Right forelimb (tissue), 1 donor: ENCODE data around the gene COL13A1.

Source experiments
- DNase-seq: peaks from one replicate; pipeline ENCODE4 v3.0.0-alpha.2; 2018

The COL13A1 gene

GRCh38 chr10:69792341-69792740 is 9.4 kb upstream of the COL13A1 start:
- no peak for DNase-seq

DNA sequence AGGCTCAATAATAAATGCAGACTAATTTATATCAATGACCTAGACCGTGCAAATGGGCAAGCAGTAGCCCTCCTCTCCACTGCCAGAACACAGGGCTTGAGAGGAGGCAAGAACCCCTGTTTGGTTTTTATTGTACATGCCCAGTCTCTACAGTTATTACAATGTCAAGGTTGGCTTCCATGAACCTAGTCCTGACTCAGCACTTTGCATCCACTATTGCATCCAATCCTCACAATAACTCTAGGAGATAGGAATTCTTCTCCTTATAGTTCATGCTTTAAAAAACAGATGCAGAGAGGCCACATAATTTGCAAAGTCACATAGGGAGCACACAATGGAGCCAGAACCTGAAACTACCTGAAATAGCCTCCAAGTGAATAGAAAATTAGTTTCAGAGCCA is 7.0 kb upstream of the COL13A1 start:
- no peak for DNase-seq

- DNase-seq, result no peak
Observed at GRCh38 chr10:69795242-69795934, 6.3 kb upstream of the COL13A1 start.

GRCh38 chr10:69797959-69798358 is 3.7 kb upstream of the COL13A1 start:
- DNase-seq, result no peak

- peak; percentile 66 for DNase-seq
Observed at GRCh38 chr10:69800109-69800508, 1.6 kb upstream of the COL13A1 start.

DNA sequence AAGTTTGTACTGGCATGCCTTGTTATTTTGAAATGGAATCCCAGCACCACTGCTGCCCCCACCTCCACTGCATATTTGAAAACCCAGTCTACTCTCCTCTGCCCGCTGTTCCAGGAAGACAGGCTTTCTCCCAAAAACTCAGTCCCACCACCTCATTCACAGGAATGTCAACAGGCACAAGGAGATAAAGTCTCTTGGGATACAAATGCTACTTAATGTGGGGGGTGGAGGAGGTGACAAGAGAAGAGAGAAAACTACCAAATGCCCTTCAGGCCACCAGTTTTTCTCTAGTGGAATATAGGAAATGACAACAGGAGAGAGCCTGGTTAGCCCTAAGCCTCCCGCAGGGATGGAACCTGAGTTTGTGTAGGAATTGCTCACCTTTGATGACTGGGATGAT is 1.0 kb upstream of the COL13A1 start:
- DNase-seq, result no peak

DNA sequence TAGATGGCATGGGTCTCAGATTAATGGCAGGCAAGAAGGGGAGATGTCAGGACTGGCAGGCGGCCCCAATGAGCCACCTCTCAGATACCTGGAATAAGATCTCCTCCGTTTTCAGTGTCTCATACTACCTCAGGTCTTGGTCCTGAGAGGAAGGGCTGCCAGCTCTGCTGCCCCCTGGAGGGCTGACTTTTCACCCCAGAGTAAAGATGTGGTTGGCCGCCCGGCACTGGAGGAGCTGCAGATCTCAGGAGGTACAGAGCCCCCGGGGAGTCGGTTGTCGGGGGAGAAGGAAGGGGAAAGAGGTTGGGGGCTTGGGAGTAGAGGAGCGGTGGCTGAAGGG is 642 bp upstream of the COL13A1 start:
- DNase-seq, result peak; percentile 72

GRCh38 chr10:69802424-69803161 is 887 bp downstream of the COL13A1 start:
- peak; percentile 77 for DNase-seq

DNA sequence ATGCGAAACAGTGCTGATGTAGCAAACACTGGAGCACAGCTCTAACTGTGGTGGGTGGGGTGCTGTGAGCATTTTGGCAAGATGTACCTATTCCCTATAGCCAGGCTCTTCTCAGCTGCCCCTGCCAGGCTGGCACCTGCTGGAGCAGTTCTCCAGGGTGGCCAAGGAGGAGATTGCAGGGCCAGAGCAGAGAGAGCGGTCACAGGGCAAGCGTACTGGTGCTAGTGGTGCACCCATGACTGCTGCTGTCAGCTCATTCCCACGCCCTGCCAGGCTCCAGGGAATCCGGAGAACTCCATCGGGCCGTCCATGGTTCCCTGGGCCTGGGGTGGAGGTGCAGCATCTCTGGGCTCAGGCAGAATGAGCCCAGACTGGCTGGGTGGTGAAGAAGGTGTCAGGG is 2.1 kb downstream of the COL13A1 start:
- DNase-seq, result no peak

GRCh38 chr10:69804775-69805174 is 3.1 kb downstream of the COL13A1 start:
- DNase-seq, result no peak

DNA sequence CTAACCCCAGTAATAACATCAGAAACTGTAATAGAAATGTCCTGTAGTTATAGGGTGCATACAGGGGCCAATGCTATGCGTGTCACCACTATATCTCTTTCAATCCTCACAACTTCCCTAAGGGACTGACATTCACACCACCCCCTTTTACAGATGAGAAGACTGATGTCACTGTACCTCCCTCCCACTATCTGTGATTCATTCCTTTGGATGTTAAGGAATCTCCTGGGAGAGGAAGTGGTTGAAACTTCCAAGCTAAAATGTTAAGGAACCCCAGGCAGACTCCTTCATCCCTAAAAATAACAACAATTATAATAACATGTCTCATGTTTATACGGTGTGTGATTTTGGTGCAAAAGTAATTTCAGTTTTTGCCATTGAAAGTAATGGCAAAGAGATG is 5.4 kb downstream of the COL13A1 start:
- no peak for DNase-seq

GRCh38 chr10:69807696-69808095 is 6.0 kb downstream of the COL13A1 start:
- DNase-seq, result no peak

GRCh38 chr10:69809318-69809717 is 7.6 kb downstream of the COL13A1 start:
- DNase-seq, result no peak

GRCh38 chr10:69810097-69810496 is 8.4 kb downstream of the COL13A1 start:
- no peak for DNase-seq

DNA sequence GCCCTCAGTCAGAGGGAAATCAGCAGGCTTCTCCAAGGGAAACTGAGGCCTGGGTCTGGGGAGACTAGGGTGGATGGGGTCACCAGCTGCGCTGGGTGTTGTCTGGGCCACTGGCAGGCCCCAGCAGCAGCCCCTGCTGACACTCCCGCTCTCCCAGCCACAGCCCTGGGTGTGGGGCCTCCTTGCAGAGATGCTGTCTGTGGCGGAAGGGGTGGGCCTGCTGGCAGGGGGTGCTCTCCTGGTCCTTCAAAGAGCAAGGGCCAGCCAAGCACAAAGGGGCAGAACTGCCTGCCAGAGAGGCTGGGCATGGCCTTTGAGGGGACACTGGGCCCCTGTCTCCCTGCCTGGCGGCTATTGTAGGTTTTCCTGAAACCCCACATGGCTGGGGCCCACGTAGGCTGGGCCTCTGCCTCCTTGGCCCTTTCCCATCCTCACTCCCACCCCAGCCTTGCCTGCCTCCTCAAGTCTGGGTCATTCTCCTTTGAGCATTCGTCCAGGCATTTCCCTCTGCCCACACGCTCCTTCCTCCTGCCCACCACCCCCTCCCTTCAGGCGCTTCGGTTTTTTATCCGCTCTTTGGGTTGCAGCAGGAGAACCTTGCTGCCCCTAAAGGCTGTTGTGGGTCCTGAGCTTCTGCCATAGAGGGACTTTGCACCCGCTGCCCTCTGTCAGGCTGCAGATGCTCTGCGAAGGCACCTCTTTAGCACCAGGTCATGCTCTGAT is 9.1 kb downstream of the COL13A1 start:
- no peak for DNase-seq

- no peak for DNase-seq
Observed at GRCh38 chr10:69813632-69814031, 11.9 kb downstream of the COL13A1 start.

DNA sequence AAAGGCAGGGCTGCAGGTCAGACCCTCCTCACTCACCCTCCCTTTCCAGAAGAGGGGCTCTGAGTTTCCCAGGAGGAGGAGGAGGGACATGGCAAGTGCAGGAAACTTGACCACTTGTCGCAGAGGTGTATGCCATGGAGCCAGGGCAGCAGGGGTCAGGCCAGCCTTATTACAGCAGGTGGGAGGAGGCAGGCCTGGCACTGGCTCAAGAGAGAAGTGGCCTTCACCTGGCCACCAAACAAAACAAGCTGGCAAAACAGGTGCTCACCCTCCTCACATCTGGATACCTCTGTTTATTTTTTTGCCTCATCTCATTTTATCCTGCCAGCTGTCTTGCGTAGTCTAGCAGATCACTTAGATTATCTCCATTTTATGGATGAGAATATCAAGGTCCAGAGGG is 12.5 kb downstream of the COL13A1 start:
- no peak for DNase-seq

DNA sequence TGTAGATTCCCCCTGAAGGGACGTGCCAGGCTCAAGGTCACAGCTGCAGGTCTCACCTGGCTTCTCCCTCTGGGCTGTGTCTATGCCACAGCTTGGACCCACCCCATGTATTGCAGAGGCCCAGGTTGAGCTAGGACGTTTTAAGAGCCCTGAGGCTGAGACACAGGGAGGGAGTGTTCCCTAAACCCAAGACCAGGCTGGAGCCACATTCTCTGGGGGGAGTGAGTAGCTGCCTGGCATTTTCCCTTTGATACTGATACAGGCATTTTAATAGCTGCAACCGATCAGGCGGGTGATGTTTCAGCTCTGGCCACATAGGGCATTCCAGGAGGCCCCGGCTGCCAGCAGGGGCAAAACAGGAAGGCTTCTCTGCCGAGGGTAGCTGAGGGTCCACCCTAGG is 13.4 kb downstream of the COL13A1 start:
- DNase-seq, result no peak

DNA sequence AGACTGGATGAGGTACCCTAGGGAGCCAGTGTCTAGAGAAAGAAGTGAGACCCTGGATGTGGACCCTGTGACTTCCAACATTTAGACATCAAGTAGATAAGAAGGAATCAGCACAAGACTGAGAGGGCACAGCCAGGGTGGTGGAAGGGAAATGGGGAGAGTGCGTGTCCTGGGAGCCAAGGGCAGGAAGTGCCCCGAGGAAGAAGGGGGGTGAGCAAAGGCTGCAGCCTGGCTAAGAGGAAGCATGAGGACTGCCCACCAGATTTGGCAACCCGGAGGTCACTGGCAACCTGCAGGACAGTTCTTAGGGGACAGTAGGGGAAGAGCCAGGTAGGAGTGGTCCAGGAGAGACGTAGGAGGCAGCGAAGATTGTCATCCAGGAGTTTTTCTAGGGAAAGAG is 14.8 kb downstream of the COL13A1 start:
- DNase-seq, result no peak

DNA sequence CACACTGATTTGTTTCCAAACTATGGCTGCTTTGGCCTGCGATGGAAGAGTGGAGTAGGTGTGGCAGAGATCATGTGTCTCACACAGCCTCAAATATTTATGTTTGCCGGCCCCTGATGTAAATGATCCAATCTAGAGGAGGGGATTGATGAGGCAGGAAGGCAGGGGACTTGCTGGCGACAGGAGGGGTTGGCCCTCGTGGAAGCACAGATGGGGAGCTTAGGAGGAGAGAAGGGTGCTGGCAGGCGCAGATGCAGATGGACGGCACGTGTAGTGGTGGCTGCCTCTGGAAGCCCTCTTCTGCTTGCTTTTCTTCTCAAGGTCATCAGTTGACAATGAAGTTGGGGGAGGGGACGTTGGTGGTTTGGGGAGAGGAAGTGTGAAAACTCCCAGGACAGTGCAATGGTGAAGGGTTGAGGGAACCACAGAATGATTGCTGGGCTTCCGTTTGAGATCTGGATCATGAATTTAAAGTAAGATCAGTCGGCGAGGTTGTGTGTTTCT is 15.4 kb downstream of the COL13A1 start:
- DNase-seq, result no peak

GRCh38 chr10:69818676-69819239 is 17.1 kb downstream of the COL13A1 start:
- DNase-seq, result no peak

DNA sequence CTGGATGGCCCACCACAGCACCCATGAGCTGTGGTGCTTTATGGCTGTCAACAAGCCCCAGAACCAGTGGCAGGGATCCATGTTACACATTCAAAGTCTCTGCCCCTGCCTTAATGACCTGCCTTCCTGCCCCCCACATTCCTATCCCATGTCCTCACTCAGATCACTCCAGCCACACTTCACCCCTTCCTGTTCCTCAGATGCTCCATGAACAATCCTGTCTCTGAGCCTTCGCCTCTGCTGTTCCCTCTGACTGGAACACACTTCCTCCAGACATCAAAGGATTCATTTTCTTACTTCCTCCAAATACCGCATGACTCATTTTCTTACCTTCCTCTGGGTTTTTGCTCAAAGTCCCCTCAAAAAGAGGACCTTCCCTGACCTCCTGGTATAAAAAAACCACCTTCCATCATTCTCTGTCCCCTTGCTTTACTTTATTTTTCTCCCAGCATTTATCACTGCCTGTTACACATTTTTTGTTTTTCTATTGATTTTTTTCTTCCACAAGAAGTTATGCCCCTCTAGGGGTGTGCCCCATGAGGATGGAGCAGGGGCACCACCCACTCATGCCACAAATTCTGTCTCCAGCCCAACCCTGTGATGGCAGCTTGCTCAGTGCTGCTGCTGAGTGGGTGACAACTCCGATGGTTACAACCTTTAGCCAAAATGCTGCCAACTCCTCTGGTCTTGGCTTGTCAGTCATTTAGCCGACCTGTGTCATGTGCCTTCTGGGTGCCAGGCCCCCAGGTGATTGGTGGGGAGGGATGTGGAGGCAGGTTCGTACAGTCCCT is 18.2 kb downstream of the COL13A1 start:
- DNase-seq, result no peak

- DNase-seq, result no peak
Observed at GRCh38 chr10:69820817-69821216, 19.1 kb downstream of the COL13A1 start.
